GM18520 (cell line): ENCODE results near the gene PLPPR2.
"Not testable (repeated sequence)": the region's sequence is repeated elsewhere in the genome, so short reads cannot be mapped to it uniquely, and the experiment has no call there.

Experiments
- ATAC-seq: cut with Tn5 transposase; IDR thresholded peaks from one replicate; pipeline ENCODE4 v1.9.1; 2021; ENCODE audit not compliant: unreplicated experiment

Gene PLPPR2

DNA sequence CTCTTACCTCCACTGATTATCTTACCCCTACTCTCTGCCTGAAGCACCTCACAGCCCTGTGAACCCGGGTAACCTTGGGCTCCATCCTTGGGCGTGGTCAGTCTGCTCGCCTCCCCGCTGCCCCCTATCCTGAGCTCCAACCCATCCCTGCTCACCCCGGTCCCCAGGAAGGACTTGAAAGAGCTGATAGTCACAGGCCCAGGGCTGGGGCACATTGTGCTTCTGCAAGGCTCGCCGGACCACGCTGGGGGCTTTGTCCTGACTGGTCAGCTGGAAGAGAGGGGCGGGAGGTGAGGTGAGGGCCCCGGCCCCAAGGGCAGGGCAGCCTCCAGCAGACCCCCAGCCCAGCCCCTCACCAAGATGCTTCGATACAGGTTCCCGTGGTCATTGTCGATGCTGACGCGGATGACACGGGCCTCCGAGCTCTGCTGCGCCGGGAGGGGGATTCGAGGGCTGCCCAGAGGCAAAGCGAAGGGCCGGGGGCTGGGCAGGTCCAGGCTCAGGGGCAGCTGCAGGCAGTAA is 41.9 kb downstream of the PLPPR2 start:
- ATAC-seq: no peak

DNA sequence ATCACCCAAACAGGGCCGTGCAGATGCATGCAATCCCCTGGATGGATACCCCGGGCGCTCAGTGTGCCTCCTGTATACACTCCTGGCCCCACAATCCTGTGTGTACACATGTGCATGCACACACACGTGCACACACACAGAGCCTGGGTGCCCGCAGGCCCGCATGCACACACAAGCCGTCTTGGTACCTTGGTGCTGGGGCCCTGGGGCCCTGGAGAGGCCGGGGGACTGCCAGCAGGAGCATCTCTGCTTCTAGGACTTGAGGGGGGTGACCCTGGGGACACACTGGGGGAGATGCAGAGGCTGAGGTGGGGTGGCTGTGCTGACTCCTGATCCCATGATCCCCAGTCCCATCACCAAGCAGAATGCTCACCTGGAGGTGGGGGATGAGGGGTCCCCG is 44.4 kb downstream of the PLPPR2 start:
- no peak for ATAC-seq

DNA sequence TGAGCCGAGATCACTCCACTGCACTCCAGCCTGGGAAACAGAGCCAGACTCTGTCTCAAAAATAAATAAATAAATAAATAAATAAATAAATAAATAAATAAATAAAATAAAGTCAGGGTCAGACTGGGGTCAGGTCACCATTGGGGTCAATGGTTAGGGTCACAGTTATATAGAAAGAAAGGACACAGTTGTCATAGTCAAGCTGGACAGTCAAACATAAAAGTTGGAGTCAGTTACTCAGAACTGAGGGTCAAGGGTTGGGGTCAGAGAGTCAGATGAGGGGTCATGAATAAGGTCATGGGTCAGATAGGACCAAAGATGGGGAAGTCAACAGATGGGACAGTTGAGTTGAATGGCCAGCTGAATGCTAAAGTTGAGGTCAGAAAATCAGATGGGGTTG is 45.6 kb downstream of the PLPPR2 start:
- ATAC-seq: no peak

DNA sequence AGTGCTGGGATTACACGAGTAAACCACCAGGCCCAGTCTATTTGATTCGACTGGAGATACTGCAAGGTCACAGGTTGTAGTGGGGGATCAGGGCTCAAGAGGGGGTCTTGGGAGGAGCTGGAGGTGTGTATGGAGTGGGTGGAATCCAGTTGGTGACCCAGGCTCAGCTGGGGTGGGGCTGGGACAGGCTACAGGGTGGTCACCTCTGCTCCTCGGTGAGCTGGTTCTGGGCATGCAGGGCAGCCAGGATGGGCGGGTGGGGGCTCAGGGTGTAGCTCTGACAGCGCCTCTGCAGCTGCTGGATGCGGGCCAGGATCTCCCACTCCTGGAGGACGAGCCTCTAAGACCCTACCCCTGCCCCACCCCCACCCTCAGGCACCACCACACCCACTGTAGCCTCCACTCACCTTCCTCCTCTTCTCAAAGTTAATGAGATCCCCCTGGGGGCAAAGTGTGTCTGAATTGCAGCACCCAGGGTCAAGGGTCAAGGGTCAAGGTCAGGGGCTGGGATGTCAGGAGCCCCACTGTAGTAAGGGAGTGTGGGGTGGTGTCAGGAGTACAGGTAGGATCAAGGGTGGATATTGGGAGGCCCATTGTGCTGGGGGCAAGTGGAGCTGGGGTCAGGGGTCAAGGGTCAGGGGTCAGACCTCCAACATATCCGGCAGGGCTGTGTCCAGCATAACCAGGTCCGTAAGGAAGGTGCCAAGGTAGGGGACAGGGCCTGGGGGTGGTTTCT is 46.7 kb downstream of the PLPPR2 start:
- ATAC-seq: no peak

DNA sequence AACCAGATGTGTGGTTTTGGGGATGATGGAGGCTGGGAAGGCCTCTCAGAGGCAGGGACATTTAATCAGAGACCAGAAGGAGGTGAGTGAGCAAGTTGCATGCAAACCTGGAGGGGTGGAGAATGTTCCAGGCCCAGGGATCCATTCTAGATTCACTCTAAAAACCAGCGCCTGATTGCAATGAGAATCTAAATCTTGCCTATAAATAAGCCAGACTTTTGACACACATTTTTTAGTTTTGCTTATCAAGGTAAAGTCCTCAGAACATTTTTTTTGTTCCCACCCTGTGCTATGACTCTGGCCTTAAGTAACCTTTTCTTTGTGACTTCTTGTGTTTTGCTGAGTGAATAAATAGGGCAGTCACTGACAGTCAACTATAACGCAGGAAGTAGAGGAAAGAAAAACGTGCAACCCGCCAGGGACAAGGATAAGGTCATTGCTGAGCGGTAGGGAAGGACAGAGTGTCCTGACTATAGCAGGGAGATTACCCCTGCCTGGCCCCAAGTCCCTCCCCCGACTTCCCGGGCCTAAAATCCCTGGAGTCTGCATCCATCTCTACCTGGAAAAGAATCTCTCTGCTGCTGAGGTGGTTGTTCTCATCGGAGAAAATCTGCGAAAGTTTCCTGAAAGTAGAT is 49.5 kb downstream of the PLPPR2 start:
- no peak for ATAC-seq

DNA sequence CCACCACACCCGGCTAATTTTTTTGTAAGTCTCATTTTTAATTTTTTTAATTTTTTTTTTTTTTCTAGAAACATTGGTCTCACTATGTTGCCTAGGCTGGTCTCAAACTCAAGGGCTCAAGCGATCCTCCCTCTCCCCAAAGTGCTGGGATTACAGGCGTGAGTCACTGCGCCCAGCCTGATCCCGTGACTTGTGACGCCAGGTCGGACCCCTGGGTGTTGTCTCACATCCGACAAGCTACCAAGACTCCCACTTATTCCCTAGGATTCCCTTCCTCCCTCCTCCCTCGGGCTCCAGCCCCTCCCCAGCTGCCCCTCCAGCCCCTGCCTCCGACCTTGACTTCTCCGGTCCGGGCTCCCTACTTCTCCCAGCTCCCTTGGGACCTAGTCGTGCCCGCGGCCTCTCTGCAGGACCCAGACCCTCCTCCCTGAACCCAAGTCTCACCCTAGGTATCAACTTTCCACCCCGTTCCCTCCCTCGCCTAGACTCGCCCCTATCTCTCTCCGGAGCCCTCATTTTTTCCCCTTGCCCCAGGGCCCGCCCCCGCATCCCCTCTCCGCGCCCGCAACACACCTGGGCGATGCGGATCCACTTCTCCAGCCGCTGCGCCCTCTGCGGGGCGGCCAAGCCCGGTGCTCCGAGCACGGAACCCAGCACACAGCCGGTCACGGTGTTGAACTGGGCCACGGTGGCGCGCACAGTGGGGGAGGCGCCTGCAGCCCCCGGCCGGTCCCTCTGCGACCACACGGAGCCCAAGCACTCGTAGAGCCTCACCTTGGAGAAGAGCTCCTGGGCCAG is 50.8 kb downstream of the PLPPR2 start:
- no peak for ATAC-seq

DNA sequence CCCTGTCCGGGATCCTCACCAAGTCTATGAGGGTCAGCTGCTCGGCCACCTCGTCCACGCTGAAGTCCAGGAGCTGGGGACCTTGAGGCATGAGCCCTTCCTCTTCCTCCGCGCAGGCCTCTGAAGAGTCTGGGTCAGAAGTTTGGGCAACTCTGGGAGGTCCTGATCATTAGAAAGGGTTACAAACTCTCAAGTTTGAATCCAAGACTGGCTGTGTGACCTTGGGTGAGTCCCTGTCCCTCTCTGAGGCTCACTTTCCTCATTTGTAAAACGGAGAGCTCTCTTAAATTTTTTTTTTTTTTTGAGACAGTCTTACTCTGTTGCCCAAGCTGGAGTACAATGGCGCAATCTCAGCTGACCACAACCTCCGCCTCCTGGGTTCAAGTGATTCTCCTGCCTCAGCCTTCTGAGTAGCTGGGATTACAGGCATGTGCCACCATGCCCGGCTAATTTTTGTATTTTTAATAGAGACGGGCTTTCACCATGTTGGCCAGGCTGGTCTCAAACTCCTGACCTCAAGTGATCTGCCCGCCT is 51.5 kb downstream of the PLPPR2 start:
- ATAC-seq: not testable (repeated sequence)

DNA sequence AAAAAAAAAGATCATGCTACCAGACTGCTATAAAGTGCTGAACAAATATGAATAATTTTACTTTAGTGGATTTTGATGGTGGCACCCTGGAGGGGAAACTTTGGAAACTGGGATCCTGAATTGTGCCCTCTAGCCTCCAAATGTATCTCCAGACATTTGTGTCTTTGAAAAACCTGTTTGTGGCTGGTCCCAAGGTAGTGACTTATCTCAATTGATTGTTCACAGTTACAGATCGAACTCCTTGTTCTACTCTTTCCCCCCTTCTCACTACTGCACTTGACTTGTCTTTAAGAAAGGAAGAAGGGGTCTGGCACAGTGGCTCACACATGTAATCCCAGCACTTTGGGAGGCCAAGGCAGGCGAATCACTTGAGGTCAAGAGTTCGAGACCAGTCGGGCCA is 53.4 kb downstream of the PLPPR2 start:
- ATAC-seq: no peak

DNA sequence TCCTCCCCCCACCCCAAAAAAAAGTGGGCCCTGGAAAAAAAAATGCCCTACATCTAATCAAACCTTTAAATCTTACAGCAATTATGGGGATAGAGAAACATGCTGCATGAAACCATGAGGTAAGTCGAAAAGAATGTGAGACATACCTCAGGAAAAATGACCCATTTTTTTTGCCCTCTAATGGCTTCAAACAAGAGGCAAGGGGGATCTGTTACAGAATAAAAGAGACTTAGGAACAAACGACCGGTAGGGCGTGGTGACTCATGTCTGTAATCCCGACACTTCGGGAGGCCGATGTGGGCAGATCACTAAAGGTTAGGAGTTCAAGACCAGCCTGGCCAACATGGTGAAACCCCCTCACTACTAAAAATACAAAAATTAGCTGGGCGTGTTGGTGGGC is 55.5 kb downstream of the PLPPR2 start:
- no peak for ATAC-seq

DNA sequence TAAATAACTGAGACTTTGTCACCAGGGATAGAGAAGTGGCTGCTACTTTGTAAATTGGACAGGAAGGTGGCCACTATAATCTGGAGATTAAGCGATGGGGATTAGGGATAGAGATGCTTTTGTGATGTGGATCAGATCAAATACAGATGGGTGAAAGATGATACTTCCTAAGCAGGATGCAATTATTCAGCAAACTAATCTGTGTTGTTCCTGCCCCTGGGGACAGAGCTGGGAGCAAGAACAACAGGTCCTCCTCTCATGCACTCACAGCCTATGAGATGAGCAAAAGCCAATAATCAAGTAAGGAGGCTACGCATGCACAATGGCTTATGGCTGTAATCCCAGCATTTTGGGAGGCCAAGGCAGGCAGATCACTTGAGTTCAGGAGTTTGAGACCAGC is 59.3 kb downstream of the PLPPR2 start:
- ATAC-seq: no peak
